ENCODE data around the gene SLC8A2.

- no peak for TF ChIP-seq CTCF (IDR thresholded peaks at IDR 0.05; ENCODE audit: low read length)
- no peak for TF ChIP-seq EZH2phosphoT487 (IDR thresholded peaks at IDR 0.05; ENCODE audit: low read length)
Measured at GRCh38 chr19:47444388-47444821, 27.3 kb downstream of the SLC8A2 start.
